AG10803 (cell line): ENCODE results near the gene FBLIM1.
"Not testable (repeated sequence)": the region's sequence is repeated elsewhere in the genome, so short reads cannot be mapped to it uniquely, and the experiment has no call there.

Experiments
- DNase-seq: peaks from one replicate; pipeline ENCODE4 v3.0.0; 2010; ENCODE audit warnings: low read depth
- H3K4me3 ChIP-seq: 2 replicates; pipeline ENCODE4 v1.5.1; 2011; ENCODE audit warnings: mild to moderate bottlenecking, low read length, control low read depth
- TF ChIP-seq, protein P1 (sequence below): conservative IDR thresholded peaks from 2 replicates; pipeline ENCODE4 v1.5.1; 2011; ENCODE audit warnings: mild to moderate bottlenecking, low read length, control low read depth, inconsistent platforms

Gene FBLIM1

DNA sequence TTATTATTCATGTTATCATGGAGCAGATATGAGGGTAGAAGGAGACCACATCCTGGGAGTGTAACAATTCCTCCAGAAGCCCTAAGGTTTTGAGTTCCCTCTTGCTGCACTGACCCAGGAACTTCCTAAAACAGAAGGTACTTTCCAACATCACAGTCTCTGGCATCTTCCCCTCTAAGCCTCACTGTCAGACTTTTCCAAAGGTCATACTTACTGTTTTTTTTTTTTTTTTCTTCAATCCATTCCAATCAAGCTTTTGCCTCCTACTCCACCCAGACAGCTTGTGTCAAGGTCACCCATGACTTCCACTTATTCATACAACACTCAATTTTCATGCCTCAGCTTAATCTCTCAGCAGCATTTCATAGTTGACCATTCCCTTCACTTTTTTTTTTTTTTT lies 67.2 kb downstream of the FBLIM1 start:
- TF ChIP-seq, protein P1, sequence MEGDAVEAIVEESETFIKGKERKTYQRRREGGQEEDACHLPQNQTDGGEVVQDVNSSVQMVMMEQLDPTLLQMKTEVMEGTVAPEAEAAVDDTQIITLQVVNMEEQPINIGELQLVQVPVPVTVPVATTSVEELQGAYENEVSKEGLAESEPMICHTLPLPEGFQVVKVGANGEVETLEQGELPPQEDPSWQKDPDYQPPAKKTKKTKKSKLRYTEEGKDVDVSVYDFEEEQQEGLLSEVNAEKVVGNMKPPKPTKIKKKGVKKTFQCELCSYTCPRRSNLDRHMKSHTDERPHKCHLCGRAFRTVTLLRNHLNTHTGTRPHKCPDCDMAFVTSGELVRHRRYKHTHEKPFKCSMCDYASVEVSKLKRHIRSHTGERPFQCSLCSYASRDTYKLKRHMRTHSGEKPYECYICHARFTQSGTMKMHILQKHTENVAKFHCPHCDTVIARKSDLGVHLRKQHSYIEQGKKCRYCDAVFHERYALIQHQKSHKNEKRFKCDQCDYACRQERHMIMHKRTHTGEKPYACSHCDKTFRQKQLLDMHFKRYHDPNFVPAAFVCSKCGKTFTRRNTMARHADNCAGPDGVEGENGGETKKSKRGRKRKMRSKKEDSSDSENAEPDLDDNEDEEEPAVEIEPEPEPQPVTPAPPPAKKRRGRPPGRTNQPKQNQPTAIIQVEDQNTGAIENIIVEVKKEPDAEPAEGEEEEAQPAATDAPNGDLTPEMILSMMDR = no peak
- DNase-seq = no peak
- no peak overlapping the region for H3K4me3 ChIP-seq

GRCh38 chr1:15826810-15827507 lies 68.4 kb downstream of the FBLIM1 start:
- no peak for DNase-seq
- TF ChIP-seq, protein P1 = no peak
- H3K4me3 ChIP-seq = no peak overlapping the region

DNA sequence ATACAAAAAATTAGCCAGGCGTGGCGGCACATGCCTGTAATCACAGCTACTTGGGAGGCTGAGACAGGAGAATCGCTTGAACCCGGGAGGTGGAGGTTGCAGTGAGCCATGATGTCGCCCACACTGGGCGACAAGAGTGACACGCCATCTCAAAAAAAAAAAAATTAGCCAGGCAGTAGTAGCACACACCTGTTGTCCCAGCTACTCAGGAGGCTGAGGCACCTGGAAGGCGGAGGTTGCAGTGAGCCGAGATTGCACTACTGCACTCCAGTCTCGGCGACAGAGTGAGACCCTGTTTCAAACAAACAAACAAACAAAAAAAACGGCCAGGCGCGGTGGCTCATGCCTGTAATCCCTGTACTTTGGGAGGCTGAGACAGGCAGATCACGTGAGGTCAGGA lies 69.0 kb downstream of the FBLIM1 start:
- H3K4me3 ChIP-seq = not testable (repeated sequence)

GRCh38 chr1:15828931-15829330 lies 70.3 kb downstream of the FBLIM1 start:
- not testable (repeated sequence) for DNase-seq, H3K4me3 ChIP-seq

More for the DNA sequence above, 69.0 kb downstream of the FBLIM1 start:
- not testable (repeated sequence) for DNase-seq

DNA sequence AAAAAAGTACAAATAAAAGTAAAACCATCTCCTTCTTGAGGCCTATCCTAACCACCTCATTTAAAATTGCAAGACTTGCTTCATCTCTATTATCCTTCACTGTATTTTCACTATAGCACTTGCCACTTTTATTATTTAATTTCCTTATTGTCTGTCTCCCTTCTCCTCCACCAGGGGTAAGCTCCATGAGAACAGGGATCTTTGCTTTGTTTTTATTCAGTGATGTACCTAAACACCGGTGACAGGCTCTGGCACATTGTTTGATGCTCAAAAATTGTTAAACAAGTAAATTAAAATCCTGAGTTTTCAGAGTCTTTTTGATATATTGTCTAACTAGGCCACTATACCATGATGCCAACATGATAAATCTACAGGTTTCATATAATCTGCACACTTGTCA lies 71.7 kb downstream of the FBLIM1 start:
- TF ChIP-seq, protein P1 = no peak
- no peak for DNase-seq
- H3K4me3 ChIP-seq = no peak overlapping the region

DNA sequence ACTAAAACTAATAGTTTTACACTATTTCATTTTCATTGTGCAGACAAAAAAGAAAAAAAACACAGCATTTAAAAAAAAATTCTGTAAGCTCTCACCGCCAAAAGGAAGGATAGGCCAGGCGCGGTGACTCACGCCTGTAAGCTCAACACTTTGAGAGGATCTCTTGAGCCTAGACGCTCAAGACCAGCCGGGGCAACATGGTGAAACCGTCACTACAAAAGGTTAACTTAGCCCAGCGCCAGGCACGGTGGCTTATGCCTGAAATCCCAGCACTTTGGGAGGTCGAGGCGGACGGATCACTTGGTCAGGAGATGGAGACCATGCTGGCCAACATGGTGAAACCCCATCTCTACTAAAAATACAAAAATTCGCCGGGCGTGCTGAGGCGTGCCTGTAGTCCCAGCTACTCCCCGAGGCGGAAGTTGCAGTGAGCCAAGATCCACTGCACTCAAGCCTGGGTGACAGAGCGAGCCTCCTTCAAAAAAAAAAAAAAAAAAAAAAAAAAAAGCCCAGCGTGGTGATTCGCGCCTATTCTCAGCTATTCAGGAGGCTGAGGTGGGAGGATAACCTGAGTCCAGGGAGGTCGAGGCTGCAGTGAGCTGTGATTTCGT lies 74.6 kb downstream of the FBLIM1 start:
- DNase-seq = peak; percentile 81
- TF ChIP-seq, protein P1 = no peak
- H3K4me3 ChIP-seq = peak overlapping the region; percentile 91

- TF ChIP-seq, protein P1 = no peak
- peak overlapping the region; percentile 91 for H3K4me3 ChIP-seq
- DNase-seq = no peak
Measured at GRCh38 chr1:15833842-15834405, 75.3 kb downstream of the FBLIM1 start.
